Measurements from ENCODE around the gene BCL2L1.

DNA sequence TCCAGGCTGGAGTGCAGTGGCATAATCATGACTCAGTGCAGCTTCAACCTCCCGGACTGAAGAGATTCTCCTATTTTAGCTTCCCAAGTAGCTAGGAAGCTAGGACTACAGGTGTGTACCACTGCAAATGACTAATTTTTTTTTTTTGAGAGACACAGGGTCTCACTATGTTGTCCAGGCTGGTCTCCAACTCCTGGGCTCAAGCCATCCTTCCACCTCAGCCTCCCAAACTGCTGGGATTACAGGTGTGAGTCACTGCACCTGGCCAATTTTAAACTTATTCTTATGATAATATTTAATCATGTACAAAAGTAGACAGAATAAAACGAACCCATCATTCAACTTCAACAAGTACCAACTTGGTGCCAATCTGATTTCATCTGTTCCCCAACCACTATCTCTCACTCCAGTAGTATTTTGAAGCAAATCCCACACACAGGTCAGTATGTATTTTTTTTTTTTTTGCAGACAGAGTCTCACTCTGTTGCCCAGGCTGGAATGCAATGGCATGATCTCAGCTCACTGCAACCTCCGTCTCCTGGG, 32.5 kb downstream of the BCL2L1 start:
- TF ChIP-seq, protein P1, sequence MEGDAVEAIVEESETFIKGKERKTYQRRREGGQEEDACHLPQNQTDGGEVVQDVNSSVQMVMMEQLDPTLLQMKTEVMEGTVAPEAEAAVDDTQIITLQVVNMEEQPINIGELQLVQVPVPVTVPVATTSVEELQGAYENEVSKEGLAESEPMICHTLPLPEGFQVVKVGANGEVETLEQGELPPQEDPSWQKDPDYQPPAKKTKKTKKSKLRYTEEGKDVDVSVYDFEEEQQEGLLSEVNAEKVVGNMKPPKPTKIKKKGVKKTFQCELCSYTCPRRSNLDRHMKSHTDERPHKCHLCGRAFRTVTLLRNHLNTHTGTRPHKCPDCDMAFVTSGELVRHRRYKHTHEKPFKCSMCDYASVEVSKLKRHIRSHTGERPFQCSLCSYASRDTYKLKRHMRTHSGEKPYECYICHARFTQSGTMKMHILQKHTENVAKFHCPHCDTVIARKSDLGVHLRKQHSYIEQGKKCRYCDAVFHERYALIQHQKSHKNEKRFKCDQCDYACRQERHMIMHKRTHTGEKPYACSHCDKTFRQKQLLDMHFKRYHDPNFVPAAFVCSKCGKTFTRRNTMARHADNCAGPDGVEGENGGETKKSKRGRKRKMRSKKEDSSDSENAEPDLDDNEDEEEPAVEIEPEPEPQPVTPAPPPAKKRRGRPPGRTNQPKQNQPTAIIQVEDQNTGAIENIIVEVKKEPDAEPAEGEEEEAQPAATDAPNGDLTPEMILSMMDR (IDR thresholded peaks at IDR 0.05 in 8 of 11, conservative IDR thresholded peaks at IDR 0.05 in 3 of 11): no peak
- no peak for TF ChIP-seq POLR2AphosphoS5 (IDR thresholded peaks at IDR 0.05)
- TF ChIP-seq POLR2A (IDR thresholded peaks at IDR 0.05): no peak
